Cardiac ventricle fibroblast (primary cell): ENCODE data around the gene REPS1. TPM values are rescaled to one million over a fixed set of nuclear protein-coding genes. Genes with fewer than 3 reads are reported as not detected.

Experiments
- total RNA-seq: library from RNA; depleted of rRNA; stranded (reverse); fragments of >200 nt; gene quantifications from 2 replicates; pipeline ENCODE4 v1.2.3, GENCODE V29; 2015

Gene REPS1, protein sequence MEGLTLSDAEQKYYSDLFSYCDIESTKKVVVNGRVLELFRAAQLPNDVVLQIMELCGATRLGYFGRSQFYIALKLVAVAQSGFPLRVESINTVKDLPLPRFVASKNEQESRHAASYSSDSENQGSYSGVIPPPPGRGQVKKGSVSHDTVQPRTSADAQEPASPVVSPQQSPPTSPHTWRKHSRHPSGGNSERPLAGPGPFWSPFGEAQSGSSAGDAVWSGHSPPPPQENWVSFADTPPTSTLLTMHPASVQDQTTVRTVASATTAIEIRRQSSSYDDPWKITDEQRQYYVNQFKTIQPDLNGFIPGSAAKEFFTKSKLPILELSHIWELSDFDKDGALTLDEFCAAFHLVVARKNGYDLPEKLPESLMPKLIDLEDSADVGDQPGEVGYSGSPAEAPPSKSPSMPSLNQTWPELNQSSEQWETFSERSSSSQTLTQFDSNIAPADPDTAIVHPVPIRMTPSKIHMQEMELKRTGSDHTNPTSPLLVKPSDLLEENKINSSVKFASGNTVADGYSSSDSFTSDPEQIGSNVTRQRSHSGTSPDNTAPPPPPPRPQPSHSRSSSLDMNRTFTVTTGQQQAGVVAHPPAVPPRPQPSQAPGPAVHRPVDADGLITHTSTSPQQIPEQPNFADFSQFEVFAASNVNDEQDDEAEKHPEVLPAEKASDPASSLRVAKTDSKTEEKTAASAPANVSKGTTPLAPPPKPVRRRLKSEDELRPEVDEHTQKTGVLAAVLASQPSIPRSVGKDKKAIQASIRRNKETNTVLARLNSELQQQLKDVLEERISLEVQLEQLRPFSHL
- 25.3 and 32.7 TPM in 2 replicates for total RNA-seq

DNA sequence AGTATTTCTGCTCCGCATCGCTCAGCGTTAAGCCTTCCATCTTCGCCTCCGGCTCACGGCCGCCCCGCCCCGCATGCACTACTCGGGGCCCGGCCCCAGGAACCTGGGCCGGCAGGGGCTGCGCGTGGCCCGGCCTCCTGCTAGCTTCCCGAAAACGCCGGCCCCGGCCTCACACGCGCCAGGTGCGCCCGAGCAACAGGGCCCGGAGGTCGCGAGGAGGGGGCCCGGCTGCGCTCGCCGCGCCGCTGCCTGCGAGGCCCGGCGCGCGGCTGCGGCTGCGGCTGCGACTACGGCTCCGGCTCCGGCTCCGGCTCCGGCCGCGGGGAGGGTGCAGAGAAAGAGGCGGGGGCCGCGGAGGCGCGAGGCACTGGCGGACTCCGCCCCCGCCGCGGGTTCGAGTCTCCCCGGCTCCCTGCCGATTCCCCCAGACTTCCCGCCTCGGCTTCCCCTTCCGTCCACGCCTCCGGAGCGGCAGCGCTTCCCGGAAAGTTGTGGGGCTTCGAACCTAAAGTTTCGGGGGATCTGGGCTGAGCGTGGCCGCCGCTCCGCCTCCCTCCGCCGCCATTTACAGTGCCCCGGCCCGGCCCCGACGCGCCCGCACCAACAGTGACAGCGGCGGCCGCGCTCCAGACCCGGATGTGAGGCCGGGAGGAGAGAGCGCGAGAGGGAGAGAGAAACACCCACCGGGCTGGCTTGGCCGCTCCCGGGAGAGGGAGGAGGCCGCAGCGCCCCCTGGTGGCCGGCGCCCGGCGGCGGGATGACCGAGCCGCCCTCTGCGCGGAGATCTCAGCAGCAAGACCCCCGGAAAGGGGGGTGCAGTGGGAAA, at the start of gene REPS1:
TSS of gene REPS1 (minus strand) at position 611 of the 826 bp plus-strand sequence. CDS start at position 40, 571 bp downstream.

GRCh38 chr6:139028658-139029469, 40.8 kb upstream of the REPS1 start, which contains the start of gene ABRACL:
Gene ABRACL (plus strand): TSS chr6:139028745. CDS start chr6:139034161, 5,416 bp downstream.

Other genes starting within 250 kb of the REPS1 start
- gene CCDC28A, start 214.5 kb downstream of the REPS1 start, total RNA-seq = 6.7 and 7.2 TPM in 2 replicates
- gene ECT2L, start 192.2 kb downstream of the REPS1 start, total RNA-seq = 0.06 and 0.20 TPM in 2 replicates
- gene ABRACL, start 40.5 kb upstream of the REPS1 start, total RNA-seq = 11.4 and 13.7 TPM in 2 replicates
- gene HECA, start 146.8 kb upstream of the REPS1 start, total RNA-seq = 17.8 and 19.6 TPM in 2 replicates